Panc1 (cell line): ENCODE results near the gene RALGAPA1.

Experiments used
- CTCF ChIP-seq: fragments of 450-650 bp; IDR thresholded peaks from 2 replicates; pipeline ENCODE4 v1.5.1; 2017; ENCODE audit warnings: mild to moderate bottlenecking
- TCF7L2 ChIP-seq: IDR thresholded peaks from 2 replicates; pipeline ENCODE4 v1.6.1; 2011; ENCODE audit warnings: mild to moderate bottlenecking, low read depth, low read length, inconsistent platforms

- TF ChIP-seq CTCF (no peak), TCF7L2 (no peak)
Observed at GRCh38 chr14:35558680-35559079, 250.4 kb downstream of the RALGAPA1 start.
